Glutamatergic neuron (in vitro differentiated cells): ENCODE results near the gene ZCCHC2. TPM values are rescaled to one million over a fixed set of nuclear protein-coding genes. Genes with fewer than 3 reads are reported as not detected.

Source experiments
- DNase-seq: peaks from one replicate; pipeline ENCODE4 v3.0.0; 2022
- H3K27ac Mint-ChIP-seq: one replicate; pipeline ENCODE4 v1.8.0; 2020; ENCODE audit warnings: mild to moderate bottlenecking, mixed read lengths, inconsistent platforms; ENCODE audit not compliant: unreplicated experiment
- H3K27me3 Mint-ChIP-seq: one replicate; pipeline ENCODE4 v1.8.0; 2020; ENCODE audit warnings: mild to moderate bottlenecking, moderate library complexity, mixed read lengths, inconsistent platforms; ENCODE audit not compliant: unreplicated experiment
- H3K36me3 Mint-ChIP-seq: one replicate; pipeline ENCODE4 v1.8.0; 2020; ENCODE audit warnings: mild to moderate bottlenecking, mixed read lengths, inconsistent platforms; ENCODE audit not compliant: unreplicated experiment
- H3K4me1 Mint-ChIP-seq: one replicate; pipeline ENCODE4 v1.8.0; 2020; ENCODE audit warnings: mild to moderate bottlenecking, low read depth, mixed read lengths, inconsistent platforms; ENCODE audit not compliant: unreplicated experiment
- H3K4me3 Mint-ChIP-seq: one replicate; pipeline ENCODE4 v1.8.0; 2020; ENCODE audit warnings: mild to moderate bottlenecking, mixed read lengths, inconsistent platforms; ENCODE audit not compliant: unreplicated experiment
- H3K9me3 Mint-ChIP-seq: one replicate; pipeline ENCODE4 v1.8.0; 2020; ENCODE audit warnings: mild to moderate bottlenecking, moderate library complexity, mixed read lengths, inconsistent platforms; ENCODE audit not compliant: unreplicated experiment
- total RNA-seq: library from RNA; stranded (reverse); fragmentation: NEBNext Ultra II Directional; extraction: Animal tissue kit (Norgen Biotek cat#: 25700); gene quantifications from one replicate; pipeline ENCODE4 v1.2.1, GENCODE V29; 2021; ENCODE audit not compliant: unreplicated experiment
- TF ChIP-seq, protein P1 (sequence below): fragments of 200-600 bp; sonication (generic); IDR thresholded peaks from one replicate; pipeline ENCODE4 v1.5.0; 2021; ENCODE audit not compliant: partially characterized antibody, unreplicated experiment

The ZCCHC2 gene
- total RNA-seq, 1 donor from 2014 or later, result 9.9 TPM

DNA sequence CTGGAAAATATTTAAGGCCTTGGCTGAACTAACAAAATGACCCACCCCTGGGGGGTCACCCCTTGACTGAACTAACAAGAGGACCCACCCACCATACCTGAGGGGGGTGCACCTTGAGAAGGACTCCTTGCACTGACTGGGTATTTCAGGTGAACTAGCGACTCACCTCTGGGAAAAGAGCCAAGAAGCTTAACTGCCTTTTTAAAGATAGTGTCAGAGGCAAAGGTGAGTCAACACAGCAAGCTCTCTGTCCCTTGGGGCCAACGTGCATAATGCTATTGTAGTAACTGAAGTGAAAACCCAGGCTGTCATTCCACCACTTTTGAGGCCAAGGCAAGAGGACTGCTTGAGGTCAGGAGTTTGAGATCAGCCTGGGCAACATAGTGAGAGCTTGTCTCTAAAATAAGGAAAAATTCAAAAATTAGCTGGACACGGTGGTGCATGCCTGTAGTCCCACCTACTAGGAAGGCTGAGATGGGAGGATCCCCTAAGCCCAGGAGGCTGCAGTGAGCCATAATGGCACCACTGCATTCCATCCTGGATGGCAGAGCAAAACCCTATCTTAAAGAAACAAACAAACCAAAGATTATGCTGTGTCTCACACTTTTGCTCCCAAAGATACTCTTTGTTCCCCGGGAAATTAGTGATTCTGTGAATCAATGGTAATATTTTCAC, 36.4 kb upstream of the ZCCHC2 start:
- Mint-ChIP-seq H3K4me3 (no peak overlapping the region), H3K27ac (no peak overlapping the region), H3K4me1 (no peaks in the 10 kb centered on the region), H3K9me3 (peaks cover 3% of the 10 kb centered on the region), H3K36me3 (peaks cover 5% of the 10 kb centered on the region), H3K27me3 (peaks cover 2% of the 10 kb centered on the region)
- no peak for DNase-seq
- TF ChIP-seq, protein P1, sequence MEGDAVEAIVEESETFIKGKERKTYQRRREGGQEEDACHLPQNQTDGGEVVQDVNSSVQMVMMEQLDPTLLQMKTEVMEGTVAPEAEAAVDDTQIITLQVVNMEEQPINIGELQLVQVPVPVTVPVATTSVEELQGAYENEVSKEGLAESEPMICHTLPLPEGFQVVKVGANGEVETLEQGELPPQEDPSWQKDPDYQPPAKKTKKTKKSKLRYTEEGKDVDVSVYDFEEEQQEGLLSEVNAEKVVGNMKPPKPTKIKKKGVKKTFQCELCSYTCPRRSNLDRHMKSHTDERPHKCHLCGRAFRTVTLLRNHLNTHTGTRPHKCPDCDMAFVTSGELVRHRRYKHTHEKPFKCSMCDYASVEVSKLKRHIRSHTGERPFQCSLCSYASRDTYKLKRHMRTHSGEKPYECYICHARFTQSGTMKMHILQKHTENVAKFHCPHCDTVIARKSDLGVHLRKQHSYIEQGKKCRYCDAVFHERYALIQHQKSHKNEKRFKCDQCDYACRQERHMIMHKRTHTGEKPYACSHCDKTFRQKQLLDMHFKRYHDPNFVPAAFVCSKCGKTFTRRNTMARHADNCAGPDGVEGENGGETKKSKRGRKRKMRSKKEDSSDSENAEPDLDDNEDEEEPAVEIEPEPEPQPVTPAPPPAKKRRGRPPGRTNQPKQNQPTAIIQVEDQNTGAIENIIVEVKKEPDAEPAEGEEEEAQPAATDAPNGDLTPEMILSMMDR, result no peak

- DNase-seq, result no peak
- no peak overlapping the region for H3K4me3 Mint-ChIP-seq
- no peak overlapping the region for H3K27ac Mint-ChIP-seq
- TF ChIP-seq, protein P1, result no peak
- H3K36me3 Mint-ChIP-seq, result no peaks in the 10 kb centered on the region
- H3K27me3 Mint-ChIP-seq, result peaks cover 2% of the 10 kb centered on the region
- peaks cover 3% of the 10 kb centered on the region for H3K9me3 Mint-ChIP-seq
- H3K4me1 Mint-ChIP-seq, result no peaks in the 10 kb centered on the region
These were observed 35.7 kb upstream of the ZCCHC2 start for GRCh38 chr18:62487161-62487560.

DNA sequence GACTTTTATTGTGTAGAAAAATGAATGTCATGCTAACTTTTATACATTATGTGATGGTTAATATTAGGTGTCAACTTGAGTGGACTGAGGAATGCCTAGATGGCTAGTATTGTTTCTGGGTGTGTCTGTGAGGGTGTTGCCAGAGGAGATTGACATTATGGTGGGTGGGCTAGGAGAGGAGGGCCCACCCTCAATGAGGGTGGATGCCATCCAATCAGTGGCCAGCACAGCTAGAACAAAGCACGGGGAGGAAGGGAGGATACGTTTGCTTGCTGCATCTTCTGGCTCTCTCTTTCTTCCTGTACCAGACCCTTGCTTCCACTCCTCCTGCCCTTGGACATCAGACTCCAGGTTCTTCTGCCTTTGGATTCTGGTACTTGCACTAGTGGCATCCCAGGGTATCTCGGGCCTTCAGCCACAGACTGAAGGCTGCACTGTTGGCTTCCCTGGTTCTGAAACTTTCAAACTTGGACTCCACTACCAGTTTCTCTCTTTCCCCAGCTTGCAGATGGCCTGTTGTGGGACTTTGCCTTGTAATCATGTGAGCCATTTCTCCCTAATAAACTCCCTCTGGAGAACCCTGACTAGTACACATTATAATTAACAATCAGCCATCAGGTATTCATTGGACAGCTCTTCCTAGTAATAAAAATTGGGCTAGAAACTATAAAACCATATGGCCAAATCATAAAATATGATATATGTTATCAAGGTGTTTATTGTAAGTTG, 31.7 kb upstream of the ZCCHC2 start:
- Mint-ChIP-seq H3K4me1 (no peaks in the 10 kb centered on the region), H3K36me3 (no peaks in the 10 kb centered on the region), H3K27ac (no peak overlapping the region), H3K9me3 (no peaks in the 10 kb centered on the region), H3K27me3 (peaks cover 2% of the 10 kb centered on the region), H3K4me3 (no peak overlapping the region)
- TF ChIP-seq, protein P1, result no peak
- no peak for DNase-seq

DNA sequence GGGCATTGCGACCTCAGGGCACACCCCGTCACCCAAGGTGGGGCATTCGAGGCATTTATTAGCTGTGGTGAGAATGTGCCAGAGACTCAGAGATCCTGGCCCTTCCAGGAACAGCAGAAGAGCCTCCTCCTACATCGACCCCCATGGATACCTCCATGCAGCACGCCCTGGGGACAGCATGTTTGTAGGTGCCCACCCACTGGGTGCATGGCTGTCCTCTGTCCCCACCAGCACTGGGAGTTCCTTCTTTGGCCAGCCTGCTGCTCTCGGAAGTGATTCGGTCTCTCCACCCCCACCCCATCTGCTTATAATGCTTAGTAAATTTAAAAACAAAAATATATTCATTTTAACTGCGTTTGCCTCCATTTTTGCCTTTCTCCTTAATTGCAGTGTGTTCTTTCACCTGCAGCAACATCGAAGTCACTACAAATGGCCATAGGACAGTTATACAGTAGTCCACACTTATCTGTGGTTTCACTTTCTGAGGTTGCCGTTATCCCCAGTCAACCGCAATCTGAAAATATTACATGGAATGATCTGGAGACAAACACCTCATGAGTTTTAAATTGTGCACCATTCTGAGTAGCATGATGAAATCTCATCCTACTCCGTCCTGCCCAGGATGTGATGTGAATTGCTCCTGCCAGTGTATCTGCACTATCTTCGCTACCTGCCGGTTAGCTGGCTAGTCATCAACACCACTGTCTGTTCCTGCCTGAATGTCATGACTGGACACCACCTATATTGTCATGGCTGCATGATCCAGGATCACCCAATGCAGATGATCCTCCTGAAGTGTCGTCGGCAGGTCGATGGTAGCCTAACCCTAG, 29.6 kb upstream of the ZCCHC2 start:
- H3K4me3 Mint-ChIP-seq, result no peak overlapping the region
- TF ChIP-seq, protein P1, result no peak
- no peak overlapping the region for H3K27ac Mint-ChIP-seq
- no peaks in the 10 kb centered on the region for H3K9me3 Mint-ChIP-seq
- H3K36me3 Mint-ChIP-seq, result no peaks in the 10 kb centered on the region
- H3K4me1 Mint-ChIP-seq, result no peaks in the 10 kb centered on the region
- DNase-seq, result no peak
- peaks cover 2% of the 10 kb centered on the region for H3K27me3 Mint-ChIP-seq
